ENCODE data around the gene SNED1.

Gene SNED1

GRCh38 chr2:241068942-241069810 is 70.8 kb downstream of the SNED1 start:
- no peak for DNase-seq

DNA sequence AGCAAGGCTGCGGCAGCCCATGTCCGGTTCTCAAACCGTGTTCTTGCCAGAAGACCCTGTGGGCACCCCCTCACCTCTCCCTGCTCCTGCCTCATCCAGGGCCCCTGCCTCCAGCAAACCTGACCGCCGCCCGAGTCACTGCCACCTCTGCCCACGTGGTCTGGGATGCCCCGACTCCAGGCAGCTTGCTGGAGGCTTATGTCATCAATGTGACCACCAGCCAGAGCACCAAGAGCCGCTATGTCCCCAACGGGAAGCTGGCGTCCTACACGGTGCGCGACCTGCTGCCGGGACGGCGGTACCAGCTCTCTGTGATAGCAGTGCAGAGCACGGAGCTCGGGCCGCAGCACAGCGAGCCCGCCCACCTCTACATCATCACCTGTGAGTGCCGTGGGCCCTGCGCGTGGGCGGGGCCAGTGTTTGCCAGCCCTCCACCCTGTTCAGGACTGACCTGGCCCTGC is 71.4 kb downstream of the SNED1 start:
- DNase-seq, result no peak

DNA sequence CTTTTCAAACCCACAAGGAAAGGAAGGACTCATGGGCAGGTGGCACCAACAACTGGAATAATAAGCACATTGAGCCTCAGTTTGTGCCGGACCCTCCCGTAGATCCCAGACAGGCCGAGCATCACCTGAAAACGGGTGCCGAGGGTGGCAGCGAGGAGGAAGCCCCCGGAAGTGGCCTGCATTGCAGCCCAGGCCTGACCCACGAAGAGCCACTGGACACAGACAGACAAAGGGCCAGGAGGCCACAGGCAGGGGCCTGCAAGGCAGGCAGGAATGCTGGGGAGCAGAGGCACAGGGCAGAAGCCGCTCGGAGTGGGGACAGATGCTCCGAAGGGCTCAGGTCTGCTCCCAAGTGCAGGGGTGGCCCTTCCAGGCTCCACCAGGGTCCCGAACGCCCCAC is 71.9 kb downstream of the SNED1 start:
- DNase-seq, result no peak

DNA sequence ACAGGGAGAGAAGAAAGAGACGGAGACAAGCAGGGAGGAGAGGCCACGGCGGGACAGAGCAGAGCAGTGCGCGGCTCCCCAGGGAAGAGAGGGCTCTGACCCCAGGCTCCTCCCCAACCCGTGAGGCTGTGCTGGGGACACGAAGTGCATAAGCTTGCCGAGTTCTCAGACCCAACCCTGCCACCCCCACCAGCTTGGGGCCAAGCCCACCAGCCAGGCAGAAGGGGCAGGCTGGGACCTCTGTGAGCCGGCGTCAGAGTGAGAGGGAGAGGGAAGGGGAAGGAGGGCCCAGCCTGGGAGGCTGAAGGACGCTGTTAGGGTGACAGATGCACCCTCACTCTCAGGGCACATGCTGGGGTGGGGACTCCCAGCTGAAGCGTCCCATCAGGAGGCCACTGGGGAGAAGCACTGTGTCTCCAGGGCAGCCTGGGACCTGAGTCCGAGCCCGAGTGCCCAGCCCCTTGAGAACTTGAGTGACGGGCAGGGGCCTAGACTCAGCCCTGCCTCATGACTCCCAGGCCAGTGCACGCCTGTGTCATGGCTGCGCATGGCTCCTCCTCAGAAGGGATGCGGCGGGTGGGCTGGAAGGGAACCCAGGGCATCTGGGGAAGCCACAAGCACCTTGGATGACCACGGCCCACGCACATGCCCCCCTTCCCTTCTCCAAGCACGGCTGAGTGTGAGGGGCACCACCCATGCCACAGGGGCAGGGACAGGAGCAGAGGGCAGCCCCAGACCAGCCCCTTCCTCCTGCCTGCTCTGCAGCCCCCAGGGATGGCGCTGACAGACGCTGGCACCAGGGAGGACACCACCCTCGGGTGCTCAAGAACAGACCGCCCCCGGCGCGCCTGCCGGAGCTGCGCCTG is 72.6 kb downstream of the SNED1 start:
- DNase-seq, result no peak

GRCh38 chr2:241071677-241072111 is 73.3 kb downstream of the SNED1 start:
- no peak for DNase-seq

DNA sequence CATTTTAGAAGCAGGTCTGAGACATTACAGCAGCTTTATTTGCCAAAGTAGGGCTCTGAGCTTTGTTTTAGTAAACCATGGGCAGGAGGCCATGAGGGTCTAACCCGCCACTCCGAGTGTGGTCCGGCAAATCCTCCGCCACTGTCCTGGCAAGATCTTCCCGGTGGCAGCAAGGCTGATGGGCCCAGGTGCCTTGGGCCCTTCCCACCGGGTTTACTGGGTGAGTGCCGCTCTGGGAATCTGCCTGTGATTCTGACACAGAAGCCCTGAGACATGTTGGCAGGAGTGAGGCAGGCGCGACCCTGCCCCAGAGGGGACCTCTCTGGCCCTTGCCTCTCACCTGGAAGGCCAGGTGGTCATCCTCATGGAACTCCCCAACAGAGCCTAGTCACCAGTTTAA is 73.7 kb downstream of the SNED1 start:
- DNase-seq, result no peak

DNA sequence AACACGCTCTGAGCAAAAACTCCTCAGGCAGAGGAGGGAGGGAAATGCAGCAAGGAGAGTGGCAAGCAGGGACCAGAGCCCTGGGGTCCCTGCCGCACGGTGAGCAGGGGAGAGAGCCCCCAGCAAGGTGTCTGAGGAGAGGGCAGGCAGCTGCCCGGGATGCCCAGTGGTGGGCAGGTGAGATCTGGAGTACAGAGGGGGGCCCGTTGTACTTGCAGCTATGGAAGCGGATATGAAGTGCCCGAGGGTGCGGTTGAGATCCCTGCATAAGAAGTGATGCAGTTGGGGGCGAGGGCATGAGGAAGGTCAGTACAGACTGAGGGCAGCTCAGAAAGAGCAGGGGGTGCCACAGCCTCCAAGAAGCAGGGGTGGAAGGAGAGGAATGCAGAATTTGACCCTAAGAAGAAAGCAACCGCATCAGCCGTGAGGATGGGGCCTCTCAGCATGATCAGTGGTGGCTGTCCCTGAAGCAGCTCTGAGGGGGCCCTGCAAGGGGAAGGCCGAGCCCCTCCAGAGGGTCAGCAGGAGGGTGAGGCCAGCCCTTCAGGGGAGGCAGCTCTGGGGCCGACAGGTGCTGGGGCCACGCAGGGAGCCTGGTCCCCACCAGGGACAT is 74.2 kb downstream of the SNED1 start:
- DNase-seq, result no peak

GRCh38 chr2:241073166-241074064 is 75.0 kb downstream of the SNED1 start:
- no peak for DNase-seq

DNA sequence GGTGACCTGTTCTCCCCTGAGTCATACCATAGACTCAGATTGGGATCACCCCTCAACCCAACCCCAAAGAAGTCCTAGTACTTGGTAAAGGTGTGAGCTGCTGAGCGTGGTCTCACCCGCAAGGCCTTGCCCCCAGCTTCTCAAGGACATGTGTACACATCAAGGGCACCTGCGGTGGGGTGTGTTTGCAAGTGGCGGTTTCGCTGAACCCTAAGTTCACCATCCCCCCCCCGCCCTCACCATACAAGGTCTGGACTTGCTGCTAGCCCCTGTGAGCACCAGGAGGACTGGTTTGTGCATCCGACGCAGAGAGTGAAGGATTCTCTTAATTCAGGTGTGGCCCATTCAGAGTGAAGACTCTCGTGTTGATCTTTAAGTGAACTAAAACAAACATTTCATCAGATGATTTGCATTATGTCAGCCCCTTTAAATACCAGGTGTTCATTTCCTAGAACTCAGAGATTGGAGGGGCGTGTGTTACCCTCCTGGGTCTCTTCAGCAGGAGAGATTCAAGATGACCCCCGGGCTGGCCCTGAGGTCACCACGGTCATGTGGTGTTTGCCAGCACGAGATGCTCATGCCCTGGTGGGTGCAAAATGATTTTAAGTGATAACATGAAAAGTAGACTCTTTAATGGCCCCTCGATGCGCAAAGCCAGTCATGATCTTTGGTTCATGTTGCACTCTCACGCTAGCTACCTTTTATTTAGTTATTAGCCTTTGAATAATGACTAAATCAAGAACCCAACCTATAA is 75.8 kb downstream of the SNED1 start:
- no peak for DNase-seq

DNA sequence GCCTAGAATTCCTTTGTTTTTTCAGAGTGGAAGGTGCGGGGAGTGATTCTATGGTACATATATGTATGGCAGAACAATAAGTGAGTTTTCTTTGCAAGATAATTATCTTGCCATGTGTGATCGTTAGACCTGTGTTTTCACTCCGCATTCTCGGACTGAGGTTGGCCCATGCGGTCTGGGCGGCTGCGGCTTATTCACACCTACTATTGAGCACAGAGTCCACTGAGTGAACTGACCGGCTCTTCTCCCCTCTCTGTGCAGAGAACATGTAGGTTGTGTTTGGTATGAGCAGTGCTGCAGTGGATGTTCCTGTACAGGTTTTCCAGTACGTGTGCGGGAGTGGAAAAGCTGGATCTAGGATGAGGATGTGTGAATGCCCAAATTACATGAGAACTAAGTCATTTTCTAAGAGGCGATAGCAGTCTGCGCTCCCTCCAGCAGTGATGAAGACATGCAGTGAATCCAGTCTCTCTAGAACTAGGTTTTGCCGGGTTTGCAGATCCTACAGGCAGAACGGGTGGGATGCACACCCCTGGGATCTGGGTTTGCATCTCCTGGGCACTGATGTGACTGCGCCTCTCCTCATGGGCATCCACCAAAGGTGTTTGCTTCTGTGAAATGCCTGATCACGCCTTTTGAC is 76.6 kb downstream of the SNED1 start:
- DNase-seq, result no peak

GRCh38 chr2:241080405-241081189 is 82.2 kb downstream of the SNED1 start:
- DNase-seq, result no peak

DNA sequence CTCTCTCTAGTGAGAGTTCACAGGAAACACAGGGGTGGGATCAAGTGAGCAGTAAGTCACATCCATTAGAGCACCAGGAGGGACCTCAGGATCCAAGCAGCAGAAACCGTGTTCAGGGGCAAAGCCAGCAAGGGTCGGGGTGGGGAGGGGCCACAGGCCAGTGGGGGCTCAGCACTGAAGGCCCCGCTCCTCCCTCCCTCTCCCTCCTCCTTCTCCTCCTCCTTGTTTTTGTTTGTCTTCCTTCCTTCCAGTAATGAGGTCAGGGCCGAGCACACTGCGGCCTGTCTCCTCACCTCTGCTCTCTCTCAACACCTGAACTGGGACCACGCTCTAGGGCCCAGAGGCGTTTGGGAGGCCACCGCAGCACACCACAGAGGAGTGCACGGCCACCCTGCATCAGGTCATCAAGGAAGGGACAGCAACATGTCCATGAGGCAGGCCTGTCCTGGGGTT is 82.8 kb downstream of the SNED1 start:
- DNase-seq, result no peak

- no peak for DNase-seq
These were observed 83.4 kb downstream of the SNED1 start for GRCh38 chr2:241081643-241082340.

DNA sequence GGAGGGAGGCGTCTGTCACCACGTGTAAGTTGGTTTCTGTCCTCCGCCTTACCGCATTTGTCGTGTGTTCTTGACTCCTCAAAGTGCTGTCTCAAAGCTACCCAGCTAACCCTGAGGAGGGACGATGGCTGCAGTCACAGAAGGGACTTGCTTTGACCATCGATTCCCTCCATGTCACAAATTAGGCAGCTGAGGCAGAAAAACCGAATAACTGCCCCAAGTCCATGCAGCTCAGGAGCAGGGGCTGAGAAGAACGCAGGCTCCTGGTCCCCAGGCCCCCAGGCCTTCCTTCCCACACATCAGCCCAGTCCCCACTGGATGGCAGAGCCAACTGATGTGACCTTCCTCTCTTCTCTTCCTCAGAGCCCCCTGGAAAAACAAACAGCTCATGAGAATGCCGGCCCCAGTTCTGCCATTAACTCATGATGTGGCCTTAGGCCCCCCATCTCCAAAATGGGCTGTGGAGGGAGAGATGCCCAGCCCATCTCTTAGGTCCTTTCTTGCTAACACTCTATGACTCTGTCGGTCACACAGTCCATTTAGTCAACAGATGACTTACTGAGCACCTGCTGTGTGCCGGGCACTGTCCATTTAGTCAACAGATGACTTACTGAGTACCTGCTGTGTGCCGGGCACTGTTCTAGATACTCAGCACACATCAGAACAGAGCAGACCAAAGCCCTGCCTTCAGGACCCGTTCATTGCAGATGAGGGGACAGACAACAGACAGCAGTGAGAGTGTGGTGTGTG is 84.1 kb downstream of the SNED1 start:
- DNase-seq, result no peak

- no peak for DNase-seq
These were observed 84.6 kb downstream of the SNED1 start for GRCh38 chr2:241083091-241083415.

DNA sequence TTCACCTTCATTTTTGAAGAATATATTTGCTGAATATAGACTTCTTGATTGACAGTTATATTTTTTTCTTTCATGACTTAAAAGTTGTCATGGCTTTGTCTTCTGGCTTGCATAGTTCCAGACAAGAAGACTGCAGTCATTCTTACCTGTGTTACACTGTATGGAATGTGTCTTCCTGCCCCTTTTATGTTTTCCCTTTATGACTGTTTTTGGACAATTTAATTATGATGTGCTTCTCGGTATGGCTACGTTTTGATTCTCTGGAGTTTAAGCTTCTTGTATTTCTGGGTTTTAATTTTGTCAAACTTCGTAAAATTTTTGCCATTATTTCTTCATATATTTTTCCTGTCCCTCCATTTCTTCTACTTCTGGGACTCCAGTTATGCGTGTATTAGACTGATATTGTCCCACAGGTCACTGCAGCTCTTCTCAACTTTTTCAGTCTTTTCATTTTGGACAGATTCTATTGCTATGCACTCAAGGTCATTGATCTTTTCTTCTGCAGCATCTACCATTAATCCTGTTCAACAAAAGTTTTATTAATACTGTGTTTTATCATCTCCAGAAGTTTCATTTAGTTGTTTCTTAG is 86.5 kb downstream of the SNED1 start:
- no peak for DNase-seq

DNA sequence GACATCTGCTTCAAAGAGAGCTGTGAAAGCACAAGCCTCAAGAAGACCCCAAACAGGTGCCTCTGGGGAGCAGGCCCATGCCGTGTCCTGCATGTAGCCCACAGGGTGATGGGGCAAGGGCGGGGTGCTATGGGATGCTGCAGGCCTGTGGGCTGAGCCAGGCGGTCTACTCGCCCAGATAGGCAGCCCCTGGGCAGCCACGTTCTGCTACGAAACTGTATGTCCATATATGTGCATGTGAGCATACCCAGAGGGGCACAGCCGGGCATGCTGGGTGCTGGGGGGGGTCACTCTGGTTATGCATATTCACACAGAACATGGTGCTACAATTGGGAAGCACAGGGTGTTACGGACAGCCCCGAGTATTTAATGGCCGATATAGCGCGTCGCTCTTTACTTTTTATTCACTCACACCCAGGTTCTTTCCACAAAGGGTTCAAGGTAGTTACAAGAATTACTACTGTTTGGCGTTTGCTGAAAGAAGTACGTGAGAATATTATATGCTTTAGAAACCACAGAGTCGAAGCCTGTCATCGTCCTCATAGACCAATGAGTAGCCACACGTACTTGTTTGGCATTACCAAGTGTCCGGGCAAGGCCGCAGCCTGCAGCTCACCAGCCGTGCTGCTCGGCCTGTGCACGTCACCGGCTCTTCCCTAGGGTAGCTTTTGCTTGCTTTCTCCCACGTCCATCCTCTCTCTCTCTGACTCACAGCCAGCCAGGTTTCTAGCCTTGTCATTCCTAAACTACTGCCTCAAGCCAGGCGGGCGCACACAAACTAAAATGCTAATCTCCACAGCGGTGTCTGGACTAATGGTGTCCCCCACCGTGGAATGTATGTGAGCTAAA is 89.2 kb downstream of the SNED1 start:
- DNase-seq, result no peak
